KG1 (cell line): Measurements from ENCODE around the gene UBTD2.

Source experiments
- DNase-seq: peaks from one replicate; lab custom pipeline; 2025; lab: John Stamatoyannopoulos, UW

UBTD2 gene

DNA sequence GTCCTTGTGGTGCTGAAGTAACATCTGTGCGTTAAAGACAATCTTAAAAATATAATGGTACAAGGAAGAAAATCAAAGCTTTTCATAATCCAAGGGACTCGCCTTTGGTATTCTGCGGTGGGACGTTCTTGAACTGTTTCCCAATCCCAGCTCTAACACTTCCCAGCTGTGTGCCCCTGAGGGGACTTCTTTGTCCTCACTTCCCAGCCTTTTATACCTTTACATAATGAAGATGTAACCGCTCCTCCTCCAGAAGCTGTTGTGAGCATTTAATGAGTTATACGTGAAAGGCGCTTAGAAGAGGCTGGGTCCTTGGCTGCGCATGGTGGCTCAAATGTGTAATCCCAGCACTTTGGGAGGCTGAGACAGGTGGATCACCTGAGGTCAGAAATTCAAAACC is 112.4 kb downstream of the UBTD2 start:
- DNase-seq = no peak

DNA sequence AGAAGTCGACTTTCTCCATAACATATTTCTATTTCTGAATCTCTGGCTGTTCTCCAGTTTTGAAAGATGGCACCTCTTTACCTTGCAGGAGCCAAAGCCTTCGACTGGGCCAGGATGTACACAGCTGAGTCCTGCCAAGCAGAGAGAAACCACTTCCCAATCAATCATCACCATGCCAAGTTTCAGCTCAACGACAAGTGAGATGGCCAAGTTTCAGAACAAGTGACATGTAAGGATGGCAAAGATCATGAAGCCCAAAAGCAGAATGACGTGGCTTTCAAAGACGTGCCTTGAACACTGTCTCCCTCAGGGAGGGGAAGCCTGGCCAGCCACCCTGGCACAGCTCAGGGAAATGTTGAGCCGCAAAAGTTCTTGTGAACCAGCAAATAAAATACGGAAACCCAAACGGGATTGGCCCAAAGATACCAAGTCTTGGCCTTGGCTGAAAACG is 113.3 kb downstream of the UBTD2 start:
- DNase-seq = no peak

DNA sequence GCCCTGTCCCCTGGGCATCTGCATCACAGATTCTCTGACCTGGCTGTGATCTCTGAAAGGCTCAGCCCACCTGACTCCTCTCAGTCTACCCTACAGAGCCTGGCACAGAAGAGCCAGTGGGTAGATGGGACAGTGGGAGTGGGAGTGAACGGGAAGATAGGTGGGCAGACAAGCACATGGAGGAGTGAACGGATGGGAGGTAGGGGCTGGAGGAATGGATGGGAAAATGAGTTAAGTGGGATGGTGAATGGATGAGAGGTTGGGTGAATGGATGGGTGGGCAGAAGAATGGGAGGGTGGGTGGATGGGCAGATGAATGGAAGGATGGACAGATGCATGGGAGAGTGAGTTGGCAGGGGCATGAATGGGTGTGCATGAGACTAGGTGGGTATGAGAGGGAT is 114.3 kb downstream of the UBTD2 start:
- no peak for DNase-seq

DNA sequence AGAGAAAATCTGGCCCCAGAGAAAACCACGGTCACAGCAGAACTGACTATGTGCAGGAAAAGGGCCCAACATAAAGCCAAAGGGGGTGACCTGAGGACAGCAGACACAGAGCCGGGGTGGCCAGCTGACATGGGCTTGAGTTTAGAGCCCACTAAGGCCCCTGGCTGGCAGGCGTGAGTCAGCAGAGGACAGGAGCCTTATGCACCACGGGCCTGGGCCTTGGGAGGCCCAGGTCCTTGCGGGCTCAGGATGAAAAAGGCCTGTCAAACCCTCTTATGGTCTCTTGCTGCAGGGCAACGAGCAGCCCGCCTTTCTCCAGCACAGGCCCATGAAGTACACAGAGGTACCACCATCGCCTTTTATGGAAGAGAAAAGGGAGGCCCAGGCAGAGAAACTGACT is 115.3 kb downstream of the UBTD2 start:
- DNase-seq = no peak

DNA sequence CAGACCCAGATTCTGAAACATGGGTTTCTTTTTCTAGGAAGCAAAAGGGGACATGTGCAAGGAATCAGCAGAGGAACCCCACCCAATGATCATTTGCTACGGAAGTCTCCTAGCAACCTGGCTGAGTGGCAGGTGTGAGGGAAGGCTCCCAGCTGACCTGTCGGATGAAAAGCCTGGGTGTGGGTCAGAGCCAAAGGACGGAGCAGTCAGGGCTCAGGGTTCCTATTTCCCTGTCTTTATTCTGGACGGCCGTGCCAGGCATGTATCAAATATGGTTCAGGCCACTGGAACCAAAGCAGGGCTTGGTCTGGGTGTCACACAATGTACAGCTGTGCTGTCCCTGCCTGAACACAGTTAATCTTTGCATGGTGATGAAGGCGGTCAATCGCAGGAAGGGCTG is 115.7 kb downstream of the UBTD2 start:
- no peak for DNase-seq

DNA sequence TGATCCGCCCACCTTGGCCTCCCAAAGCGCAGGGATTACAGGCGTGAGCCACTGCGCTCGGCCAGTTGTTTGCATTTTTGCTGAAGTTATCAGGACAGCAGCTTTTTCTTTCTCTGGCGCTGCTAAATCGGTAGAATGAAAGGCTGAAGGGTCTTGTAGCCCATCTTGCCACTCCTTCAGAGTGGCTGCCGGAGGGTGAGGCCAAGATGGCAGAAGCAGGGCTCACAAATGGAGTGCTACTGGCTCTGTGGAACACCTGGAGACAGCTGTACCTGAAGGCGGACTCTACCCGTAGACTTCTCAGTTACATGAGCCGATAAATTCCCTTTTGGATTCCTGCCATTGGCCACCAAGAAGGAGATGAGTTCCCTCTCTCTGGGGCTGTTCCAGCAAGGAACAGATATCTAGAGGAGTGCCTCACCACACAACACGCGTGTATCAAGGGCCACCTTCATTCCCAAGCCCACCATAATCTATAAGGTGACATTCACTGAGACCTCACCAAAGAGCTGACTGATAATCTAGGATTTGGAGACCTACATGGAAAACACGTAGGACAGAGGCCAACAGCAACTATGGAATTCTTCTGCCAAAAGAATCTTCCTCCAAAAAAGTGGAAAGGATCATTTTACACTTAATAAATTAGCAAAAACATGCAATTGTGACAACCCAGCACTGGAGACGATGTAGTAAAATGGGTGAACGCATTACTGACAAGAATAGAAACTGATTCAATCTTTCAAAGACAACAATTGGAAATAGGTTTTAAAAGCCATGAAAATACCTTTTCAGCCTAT is 117.3 kb downstream of the UBTD2 start:
- DNase-seq = no peak

DNA sequence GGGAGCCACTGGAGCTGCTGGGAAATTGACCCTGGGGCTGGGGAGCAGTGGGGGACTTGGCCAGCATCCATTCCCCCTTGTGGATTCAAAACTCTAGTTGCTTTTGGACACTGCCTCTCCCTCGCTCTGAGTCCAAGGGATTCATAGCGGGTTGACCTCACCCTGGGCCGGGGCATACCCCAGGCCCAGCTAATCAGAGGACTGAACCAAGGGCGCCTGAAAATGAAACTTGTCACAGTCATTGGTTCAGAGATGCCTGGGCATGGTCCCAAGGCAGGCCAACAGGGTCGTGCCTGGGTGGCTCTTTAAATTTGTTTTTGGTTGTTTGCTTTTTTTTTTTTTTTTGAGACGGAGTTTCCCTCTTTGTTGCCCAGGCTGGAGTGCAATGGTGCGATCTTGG is 118.1 kb downstream of the UBTD2 start:
- DNase-seq = no peak

DNA sequence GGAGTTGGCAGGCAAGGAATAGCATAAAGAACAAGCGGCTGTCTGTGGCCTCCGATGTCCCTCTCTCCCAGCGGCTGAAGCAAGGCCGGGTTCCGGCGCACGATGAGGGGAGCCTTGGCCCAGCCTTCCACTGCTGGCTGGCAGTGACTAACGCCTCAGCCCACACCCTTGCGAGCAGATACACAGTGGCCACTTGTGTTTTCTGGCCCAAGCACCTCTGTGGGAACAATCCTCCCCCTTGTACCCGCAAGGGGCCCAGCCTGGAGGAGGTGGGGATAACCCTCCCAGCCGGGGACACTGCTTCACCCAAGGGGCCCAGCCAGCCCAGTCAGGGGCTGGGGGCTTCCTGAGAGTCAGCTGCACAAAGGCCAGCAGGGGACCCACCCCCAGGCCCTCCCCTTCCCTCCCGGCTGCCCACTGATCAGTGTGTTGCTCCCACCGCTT is 118.8 kb downstream of the UBTD2 start:
- DNase-seq = no peak

DNA sequence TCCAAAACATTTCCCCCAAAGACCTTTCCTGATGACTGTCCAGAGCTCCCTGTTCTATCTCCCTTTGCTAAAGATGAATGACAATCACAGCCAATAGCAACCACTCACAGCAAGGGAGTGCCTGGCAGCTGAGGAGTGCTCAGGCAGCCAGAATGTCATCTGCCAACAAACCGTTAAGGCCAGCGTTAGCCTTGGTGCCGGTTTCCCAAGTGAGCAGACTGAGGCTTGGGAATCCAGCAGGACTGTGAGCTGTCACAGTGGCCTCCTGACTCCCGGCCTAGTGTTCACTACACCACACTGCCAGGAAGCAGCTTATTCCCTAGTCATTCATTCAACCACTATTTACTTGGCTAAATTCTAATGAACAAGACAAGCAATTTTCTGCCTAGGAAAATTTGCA is 120.2 kb downstream of the UBTD2 start:
- no peak for DNase-seq

DNA sequence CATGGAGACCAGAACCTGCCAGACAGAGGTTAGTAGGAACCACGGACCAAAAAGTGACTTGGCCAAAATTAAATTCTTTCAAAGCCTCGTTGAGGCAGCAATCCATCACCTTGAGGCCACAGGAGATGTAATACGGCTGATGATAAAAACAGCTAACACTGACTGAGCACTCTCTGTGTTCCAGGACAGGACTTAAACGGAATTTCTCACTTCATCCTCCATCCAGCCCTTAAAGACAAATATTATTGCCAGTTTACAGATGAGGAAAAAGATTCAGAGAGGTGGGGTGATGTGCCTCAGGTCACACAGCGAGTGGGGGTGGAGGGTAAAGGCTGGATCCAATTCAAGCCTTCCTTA is 120.6 kb downstream of the UBTD2 start:
- DNase-seq = no peak

DNA sequence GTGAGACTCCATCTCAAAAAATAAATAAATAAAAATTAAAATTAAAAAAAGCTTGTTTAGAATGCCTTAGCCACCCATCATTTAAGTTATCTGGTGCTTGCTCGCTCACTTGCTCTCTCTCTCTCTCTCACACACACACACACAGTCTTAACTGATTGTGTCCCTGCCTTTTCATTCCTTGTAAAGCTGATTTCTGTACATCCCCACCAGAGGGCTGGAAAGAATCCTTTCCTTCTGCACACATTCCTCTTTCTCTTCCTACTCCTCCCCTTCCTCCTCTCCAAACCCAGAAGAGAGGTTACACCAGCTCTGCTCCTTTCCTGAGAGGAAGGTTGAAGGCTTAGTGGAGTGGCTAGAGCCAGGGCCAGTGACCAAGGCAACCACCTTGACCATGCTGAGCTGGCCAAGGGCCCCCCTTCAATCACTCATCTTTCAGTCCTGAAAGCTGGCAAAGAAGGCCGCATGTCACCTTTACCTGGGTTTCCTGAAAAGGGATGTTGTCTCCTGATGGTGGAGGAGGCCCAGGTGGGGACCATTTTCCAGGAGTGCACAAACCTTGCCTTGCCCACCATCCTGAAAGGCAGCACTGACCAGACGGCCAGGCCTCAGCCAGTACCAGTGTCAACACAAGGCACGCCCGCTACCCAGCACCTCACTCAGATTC is 121.1 kb downstream of the UBTD2 start:
- DNase-seq = no peak

DNA sequence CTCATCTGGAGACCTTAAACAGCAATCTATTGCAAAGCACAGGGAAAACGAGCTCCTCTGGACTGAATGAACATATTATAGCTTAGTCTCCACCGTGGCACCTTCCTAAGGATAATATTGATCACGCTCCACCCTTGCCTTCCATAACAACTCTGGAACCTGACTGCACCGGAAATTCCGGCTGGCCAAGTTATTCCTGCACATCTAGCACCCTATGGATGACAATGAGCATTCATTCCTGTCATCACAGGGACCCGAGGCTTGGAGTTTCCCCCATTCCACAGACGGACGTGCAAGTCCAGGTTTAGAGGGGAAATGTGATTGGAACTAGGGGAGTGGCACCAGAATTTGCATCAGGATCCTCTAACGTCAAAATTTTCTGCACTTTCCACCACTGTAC is 123.1 kb downstream of the UBTD2 start:
- no peak for DNase-seq
